Upper lobe of left lung (tissue), 6 donors: ENCODE results near the gene ARHGEF17. TPM values are rescaled to one million over a fixed set of nuclear protein-coding genes. Genes with fewer than 3 reads are reported as not detected.

Experiments used
- ATAC-seq, 2 donors: fragments of 200-7000 bp; cut with Tn5 transposase; one replicate each; pipeline ENCODE4 v1.9.1; 2022; ENCODE audit warnings: mild to moderate bottlenecking in 2 of 2, moderate library complexity in 2 of 2; ENCODE audit not compliant: low FRiP score in 2 of 2
- DNase-seq, 2 donors: peaks; one replicate each; pipeline ENCODE4 v3.0.0-alpha.2; 2019 to 2020
- H3K27ac ChIP-seq, 4 donors: fragments of 200-600 bp; sonication (generic); one replicate each; pipeline ENCODE4 v1.5.1; 2016 to 2019
- H3K27me3 ChIP-seq, 4 donors: fragments of 200-600 bp; sonication (generic); one replicate each; pipeline ENCODE4 v1.5.1; 2017 to 2019
- H3K36me3 ChIP-seq, 4 donors: fragments of 200-600 bp; sonication (generic); one replicate each; pipeline ENCODE4 v1.5.1; 2016 to 2019
- H3K4me1 ChIP-seq, 4 donors: fragments of 200-600 bp; sonication (generic); one replicate each; pipeline ENCODE4 v1.5.1; 2018 to 2019
- H3K4me3 ChIP-seq, 4 donors: fragments of 200-600 bp; sonication (generic); one replicate each; pipeline ENCODE4 v1.5.1; 2017 to 2019; ENCODE audit warnings: mild to moderate bottlenecking in 2 of 4, moderate library complexity in 1 of 4
- H3K9me3 ChIP-seq, 4 donors: fragments of 200-600 bp; sonication (generic); one replicate each; pipeline ENCODE4 v1.5.1; 2018 to 2019
- CTCF ChIP-seq, 6 experiments: fragments of 450-650 bp in 4 of 6; fragments of 200-600 bp in 2 of 6; sonication (generic) in 2 of 6; IDR thresholded peaks; one replicate each; pipeline ENCODE4 v1.5.1; 2016 to 2019; ENCODE audit warnings: antibody characterized with exemption in 6 of 6
- EP300 ChIP-seq, 4 donors: sonication (generic); formaldehyde crosslinking; IDR thresholded peaks; one replicate each; pipeline ENCODE4 v1.5.1; 2017; ENCODE audit warnings: antibody characterized with exemption in 4 of 4, control low read depth in 2 of 4
- POLR2A ChIP-seq, 4 donors: fragments of 450-650 bp; IDR thresholded peaks; one replicate each; pipeline ENCODE4 v1.5.1; 2016 to 2017; ENCODE audit warnings: antibody characterized with exemption in 4 of 4, mild to moderate bottlenecking in 2 of 4
- POLR2AphosphoS5 ChIP-seq, 2 donors: sonication (generic); formaldehyde crosslinking; IDR thresholded peaks; one replicate each; pipeline ENCODE4 v1.5.1; 2017; ENCODE audit warnings: antibody characterized with exemption in 2 of 2
- WGBS, 2 donors: methylation state at CpG; one replicate each; pipeline ENCODE4 v1.1.5; 2017 to 2018; 5-methylcytosine and 5-hydroxymethylcytosine counted together
- total RNA-seq, 6 donors: library from RNA; depleted of rRNA in 4 of 6; stranded (reverse); fragments of >200 nt in 4 of 6; gene quantifications; one replicate each; pipeline versions ENCODE4 v1.1.0 to v1.2.1, GENCODE V29; 2016 to 2021
- donor health status: DM: no; HTN: no; CAD: no; lungs with moderate emphysema.
- donor health status: DM: no; HTN: yes; CAD: no; lungs with severe emphysema.

Gene ARHGEF17
- total RNA-seq, 6 donors from 2014 or later = 48.1 to 140 (median 65.1) TPM

GRCh38 chr11:73380331-73380730 lies 72.3 kb downstream of the ARHGEF17 start:
- ATAC-seq = no peak

GRCh38 chr11:73380897-73381410 lies 72.9 kb downstream of the ARHGEF17 start:
- Histone ChIP-seq H3K4me1 (peaks cover 27 to 89% (median 75%) of the 10 kb centered on the region in 4 donors), H3K4me3 (no peak overlapping the region), H3K27ac (peak overlapping the region; percentile 35 to 87 (median 76)), H3K27me3 (no peaks in the 10 kb centered on the region), H3K9me3 (no peaks in the 10 kb centered on the region), H3K36me3 (no peaks in the 10 kb centered on the region)
- TF ChIP-seq CTCF (IDR thresholded peaks at IDR 0.05) = no peak
- TF ChIP-seq POLR2A (IDR thresholded peaks at IDR 0.05) = no peak
- no peak for TF ChIP-seq EP300 (IDR thresholded peaks at IDR 0.05)
- TF ChIP-seq POLR2AphosphoS5 (IDR thresholded peaks at IDR 0.05) = no peak
- no peak for DNase-seq
- ATAC-seq = no peak
- WGBS, 2 donors = 96 to 100% methylated on average over 4 of the region's 4 CpGs

More at GRCh38 chr11:73380331-73380730, 72.3 kb downstream of the ARHGEF17 start:
- H3K27me3 ChIP-seq = no peaks in the 10 kb centered on the region
- TF ChIP-seq EP300 (IDR thresholded peaks at IDR 0.05) = no peak
- TF ChIP-seq CTCF (IDR thresholded peaks at IDR 0.05) = no peak
- no peak for TF ChIP-seq POLR2A (IDR thresholded peaks at IDR 0.05)
- TF ChIP-seq POLR2AphosphoS5 (IDR thresholded peaks at IDR 0.05) = no peak
- peak in 1 of 2 donors; percentile 86 for DNase-seq
- H3K4me1 ChIP-seq = peaks cover 27 to 90% (median 73%) of the 10 kb centered on the region in 4 donors
- WGBS, 2 donors = 55 to 57% methylated on average over 6 to 7 of the region's 7 CpGs
- no peak overlapping the region for H3K4me3 ChIP-seq
- no peaks in the 10 kb centered on the region for H3K36me3 ChIP-seq
- no peaks in the 10 kb centered on the region for H3K9me3 ChIP-seq
- peak overlapping the region; percentile 35 to 87 (median 61) for H3K27ac ChIP-seq

GRCh38 chr11:73381589-73381988 lies 73.5 kb downstream of the ARHGEF17 start:
- no peaks in the 10 kb centered on the region for H3K36me3 ChIP-seq
- TF ChIP-seq POLR2A (IDR thresholded peaks at IDR 0.05) = peak in 1 of 4 donors; percentile 29
- no peak for TF ChIP-seq CTCF (IDR thresholded peaks at IDR 0.05)
- WGBS, 2 donors = 61 to 85% methylated on average over 4 to 6 of the region's 6 CpGs
- ATAC-seq = no peak
- peak overlapping the region; percentile 35 to 87 (median 76) for H3K27ac ChIP-seq
- H3K27me3 ChIP-seq = no peaks in the 10 kb centered on the region
- H3K9me3 ChIP-seq = no peaks in the 10 kb centered on the region
- peaks cover 27 to 94% (median 81%) of the 10 kb centered on the region in 4 donors for H3K4me1 ChIP-seq
- DNase-seq = peak in 1 of 2 donors; percentile 72
- H3K4me3 ChIP-seq = no peak overlapping the region

- H3K27me3 ChIP-seq = no peaks in the 10 kb centered on the region
- H3K4me3 ChIP-seq = no peak overlapping the region
- ATAC-seq (no peak), DNase-seq (no peak)
- H3K9me3 ChIP-seq = no peaks in the 10 kb centered on the region
- TF ChIP-seq POLR2AphosphoS5 (IDR thresholded peaks at IDR 0.05) (no peak), POLR2A (IDR thresholded peaks at IDR 0.05) (no peak), CTCF (IDR thresholded peaks at IDR 0.05) (no peak), EP300 (IDR thresholded peaks at IDR 0.05) (no peak)
- peak overlapping the region; percentile 35 to 87 (median 76) for H3K27ac ChIP-seq
- H3K36me3 ChIP-seq = no peaks in the 10 kb centered on the region
- peaks cover 26 to 94% (median 80%) of the 10 kb centered on the region in 4 donors for H3K4me1 ChIP-seq
- WGBS, 2 donors = 96 to 98% methylated on average over 5 to 7 of the region's 7 CpGs
Measured at GRCh38 chr11:73382183-73382582, 74.1 kb downstream of the ARHGEF17 start.

GRCh38 chr11:73382747-73383146 lies 74.7 kb downstream of the ARHGEF17 start:
- Histone ChIP-seq H3K4me3 (no peak overlapping the region), H3K9me3 (no peaks in the 10 kb centered on the region), H3K27me3 (no peaks in the 10 kb centered on the region), H3K4me1 (peaks cover 25 to 94% (median 81%) of the 10 kb centered on the region in 4 donors), H3K36me3 (no peaks in the 10 kb centered on the region), H3K27ac (peak overlapping the region in 3 of 4 donors; percentile 49 to 87 (median 86))
- WGBS, 2 donors = 66 to 100% methylated on average over 1 to 3 of the region's 3 CpGs
- TF ChIP-seq CTCF (IDR thresholded peaks at IDR 0.05) (no peak), EP300 (IDR thresholded peaks at IDR 0.05) (no peak), POLR2AphosphoS5 (IDR thresholded peaks at IDR 0.05) (no peak), POLR2A (IDR thresholded peaks at IDR 0.05) (no peak)
- ATAC-seq = no peak
- DNase-seq = no peak
